HG03571 (cell line): ENCODE results near the gene SINHCAF.
"Not testable (repeated sequence)": the region's sequence is repeated elsewhere in the genome, so short reads cannot be mapped to it uniquely, and the experiment has no call there.

Experiments
- ATAC-seq: cut with Tn5 transposase; IDR thresholded peaks from one replicate; pipeline ENCODE4 v1.9.1; 2021; ENCODE audit not compliant: unreplicated experiment

The SINHCAF gene

DNA sequence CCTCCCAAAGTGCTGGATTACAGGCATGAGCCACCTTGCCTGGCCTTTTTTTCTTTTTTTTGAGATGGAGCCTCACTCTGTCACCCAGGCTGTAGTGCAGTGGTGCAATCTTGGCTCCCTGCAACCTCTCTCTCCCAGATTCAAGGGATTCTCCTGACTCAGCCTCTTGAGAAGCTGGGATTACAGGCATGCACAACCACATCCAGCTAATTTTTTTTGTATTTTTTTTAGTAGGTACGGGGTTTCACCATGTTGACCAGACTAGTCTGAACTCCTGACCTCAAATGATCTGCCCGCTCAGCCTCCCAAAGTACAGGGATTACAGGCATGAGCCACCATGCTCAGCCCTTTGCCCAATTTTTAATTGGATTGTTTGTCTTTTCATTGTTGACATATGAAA, 58.0 kb downstream of the SINHCAF start:
- ATAC-seq: no peak

- ATAC-seq: no peak
These were observed 60.2 kb downstream of the SINHCAF start for GRCh38 chr12:31265722-31266121.

GRCh38 chr12:31263661-31264060, 62.3 kb downstream of the SINHCAF start:
- ATAC-seq: no peak

GRCh38 chr12:31261744-31262143, 64.2 kb downstream of the SINHCAF start:
- no peak for ATAC-seq

GRCh38 chr12:31260840-31261239, 65.1 kb downstream of the SINHCAF start:
- ATAC-seq: no peak

- no peak for ATAC-seq
These were observed 66.6 kb downstream of the SINHCAF start for GRCh38 chr12:31259136-31259886.

DNA sequence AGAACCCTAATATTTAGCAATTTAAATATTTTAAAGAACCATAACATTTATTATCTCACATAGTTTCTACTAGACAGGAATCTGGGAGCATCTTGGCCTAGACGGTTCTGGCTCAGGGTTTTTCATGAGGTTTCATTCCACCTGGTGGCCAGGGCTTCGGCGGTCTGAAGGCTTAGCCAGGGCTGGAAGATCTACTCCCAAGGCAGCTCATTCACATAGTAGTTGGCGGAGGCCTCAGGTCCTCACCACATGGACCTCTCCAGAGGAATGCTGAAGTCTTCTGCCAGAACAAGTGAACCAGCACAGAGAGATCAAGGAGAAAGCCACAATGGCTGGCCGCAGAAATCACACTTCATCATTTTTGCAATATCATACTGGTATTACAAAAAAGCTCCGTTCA, 68.2 kb downstream of the SINHCAF start:
- ATAC-seq: no peak

DNA sequence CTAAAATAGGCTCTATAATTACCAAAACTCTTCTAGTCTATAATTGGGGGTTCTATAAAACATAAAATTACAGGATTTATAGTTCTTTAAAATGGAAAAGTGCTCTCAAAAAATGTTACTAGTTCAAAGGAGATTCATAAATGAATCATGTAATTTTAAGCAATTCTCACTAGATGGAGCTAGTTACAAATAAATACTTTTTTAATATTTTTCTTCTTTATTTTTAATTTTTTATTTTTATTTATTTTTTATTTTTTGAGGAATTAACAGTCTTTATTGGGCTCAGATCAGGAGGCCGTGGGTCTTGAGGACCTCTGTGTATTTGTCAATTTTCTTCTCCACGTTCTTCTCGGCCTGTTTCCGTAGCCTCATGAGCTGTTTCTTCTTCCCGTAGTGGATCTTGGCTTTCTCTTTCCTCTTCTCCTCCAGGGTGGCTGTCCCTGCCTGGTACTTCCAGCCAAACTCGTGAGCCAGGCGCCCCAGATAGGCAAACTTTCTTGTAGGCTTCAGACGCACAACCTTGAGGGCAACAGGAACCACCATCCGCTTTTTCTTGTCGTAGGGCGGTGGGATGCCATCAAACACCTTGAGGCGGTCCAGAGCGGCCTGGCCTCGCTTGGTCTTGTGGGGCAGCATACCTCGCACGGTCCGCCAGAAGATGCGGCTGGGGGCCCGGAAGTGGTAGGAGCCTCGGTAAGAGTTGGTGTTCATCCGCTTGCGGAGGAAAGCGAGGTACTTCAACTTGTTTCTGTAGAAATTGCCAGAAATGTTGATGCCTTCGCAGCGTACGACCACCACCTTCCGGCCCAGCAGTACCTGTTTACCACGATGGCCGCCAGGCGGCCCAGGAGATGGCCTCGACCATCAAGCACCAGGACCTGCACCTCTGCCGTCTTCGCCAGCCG, 74.0 kb downstream of the SINHCAF start:
- not testable (repeated sequence) for ATAC-seq

DNA sequence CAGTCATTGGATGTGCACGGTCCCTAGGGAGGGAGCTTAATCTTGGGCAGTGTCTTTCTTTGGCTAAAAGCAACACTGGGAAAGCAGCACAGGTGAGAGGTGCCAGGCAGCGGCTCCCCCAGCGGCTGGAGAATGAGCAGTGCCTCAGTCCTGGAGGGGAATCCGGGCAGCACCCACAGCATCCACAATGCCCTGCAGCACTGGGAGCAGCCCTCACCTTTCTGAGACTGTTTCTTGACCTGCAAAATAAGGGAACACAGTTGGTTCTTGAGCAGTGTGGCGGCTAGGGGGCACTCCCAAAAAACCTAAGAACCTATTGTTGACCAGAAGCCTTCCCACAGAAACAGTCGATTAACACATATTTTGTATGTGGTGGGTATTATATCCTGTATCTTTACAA, 75.8 kb downstream of the SINHCAF start:
- no peak for ATAC-seq

- ATAC-seq: no peak
These were observed 76.6 kb downstream of the SINHCAF start for GRCh38 chr12:31249356-31249755.

DNA sequence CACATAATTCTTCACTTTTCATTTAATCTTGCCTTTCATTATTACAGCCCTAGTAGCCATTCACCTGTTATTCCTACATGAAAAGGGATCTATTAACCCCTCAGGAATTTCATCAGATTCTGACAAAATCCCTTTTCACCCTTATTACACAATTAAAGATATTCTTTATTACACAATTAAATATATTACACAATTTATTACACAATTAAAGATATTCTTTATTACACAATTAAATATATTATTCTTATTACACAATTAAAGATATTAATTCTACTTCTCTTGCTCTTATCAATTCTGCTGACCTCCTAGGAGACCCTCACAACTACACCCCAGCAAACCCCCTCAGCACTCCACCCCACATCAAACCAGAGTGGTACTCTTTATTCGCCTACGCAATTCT, 77.1 kb downstream of the SINHCAF start:
- no peak for ATAC-seq

DNA sequence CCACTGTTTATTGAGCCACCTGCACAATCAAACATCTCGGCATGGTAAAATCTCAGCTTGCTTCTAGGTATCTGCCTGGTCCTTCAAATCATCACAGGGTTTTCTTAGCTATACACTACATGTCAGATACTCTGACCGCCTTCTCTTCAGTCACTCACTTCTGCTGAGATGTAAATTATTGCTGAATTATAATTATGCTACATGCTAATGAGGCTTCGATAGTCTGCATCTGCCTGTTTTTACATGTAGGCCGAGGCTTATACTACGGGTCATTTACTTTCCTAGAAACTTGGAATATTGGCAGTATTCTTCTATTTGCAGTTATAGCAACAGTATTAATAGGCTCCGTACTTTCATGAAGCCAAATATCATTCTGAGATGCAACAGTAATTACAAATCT, 77.6 kb downstream of the SINHCAF start:
- no peak for ATAC-seq

DNA sequence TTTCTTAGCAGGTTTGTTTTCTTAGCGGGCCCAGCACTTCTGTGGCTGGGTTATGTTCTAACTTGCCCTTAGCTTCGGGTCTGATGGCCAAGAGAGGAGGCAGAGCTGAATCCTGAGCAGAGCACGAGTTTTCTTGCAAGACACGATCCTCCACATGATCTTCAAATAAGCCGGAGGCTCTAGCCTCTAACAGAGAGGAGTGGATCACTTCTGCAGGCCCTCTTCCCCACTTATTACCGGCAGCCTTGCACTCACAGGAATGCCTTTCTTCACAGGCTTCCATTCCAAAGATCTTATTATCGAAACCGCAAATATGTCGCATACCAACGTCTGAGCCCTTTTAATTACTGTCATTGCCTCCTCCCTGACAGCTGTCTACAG, 79.5 kb downstream of the SINHCAF start:
- ATAC-seq: no peak

- ATAC-seq: no peak
These were observed 80.0 kb downstream of the SINHCAF start for GRCh38 chr12:31245822-31246469.

GRCh38 chr12:31242418-31242817, 83.5 kb downstream of the SINHCAF start:
- not testable (repeated sequence) for ATAC-seq

DNA sequence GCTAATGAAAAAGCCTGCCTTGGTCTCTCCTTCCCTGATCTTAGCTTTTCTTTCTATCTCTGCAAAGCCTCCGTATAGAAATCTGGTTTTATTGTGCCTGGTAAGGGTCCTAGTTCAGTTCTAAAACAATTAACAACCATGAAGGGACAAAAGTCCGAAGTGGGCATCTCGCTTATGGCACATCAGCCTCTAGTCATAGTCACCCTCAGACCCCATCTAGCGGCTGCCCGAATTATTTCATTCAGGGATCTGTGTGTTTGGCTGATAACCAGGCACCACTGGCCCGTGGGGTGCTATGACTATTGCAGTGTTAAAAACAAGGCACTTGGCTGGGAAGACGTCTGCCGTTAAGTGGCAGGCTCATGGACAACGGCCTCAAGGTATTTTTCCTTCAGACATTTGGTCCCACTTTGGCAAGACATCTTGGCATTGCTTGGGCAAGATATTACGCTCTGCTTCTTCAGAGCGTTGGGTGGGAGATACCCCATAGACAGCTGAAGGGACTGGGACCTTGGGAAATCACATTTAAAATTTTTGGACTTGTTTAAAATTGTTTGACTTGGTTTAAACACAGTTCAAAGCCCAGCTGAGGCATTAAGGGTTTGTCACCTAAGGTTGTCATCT, 87.1 kb downstream of the SINHCAF start:
- peak; percentile 78 for ATAC-seq

DNA sequence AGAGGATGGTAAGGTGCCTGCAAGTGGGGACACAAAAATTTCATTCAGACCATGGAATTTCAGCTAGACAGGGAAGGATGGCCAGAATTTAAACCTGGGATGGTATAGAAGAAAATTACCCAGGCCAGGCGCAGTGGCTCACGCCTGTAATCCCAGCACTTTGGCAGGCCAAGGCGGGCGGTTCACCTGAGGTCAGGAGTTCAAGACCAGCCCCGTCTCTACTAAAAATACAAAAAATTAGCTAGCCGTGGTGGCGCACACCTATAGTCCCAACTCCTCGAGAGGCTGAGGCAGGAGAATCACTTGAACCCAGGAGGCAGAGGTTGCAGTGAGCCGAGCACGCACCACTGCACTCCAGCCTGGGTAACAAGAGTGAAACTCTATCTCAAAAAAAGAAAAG, 87.6 kb downstream of the SINHCAF start:
- not testable (repeated sequence) for ATAC-seq

- no peak for ATAC-seq
These were observed 88.8 kb downstream of the SINHCAF start for GRCh38 chr12:31236998-31237637.

DNA sequence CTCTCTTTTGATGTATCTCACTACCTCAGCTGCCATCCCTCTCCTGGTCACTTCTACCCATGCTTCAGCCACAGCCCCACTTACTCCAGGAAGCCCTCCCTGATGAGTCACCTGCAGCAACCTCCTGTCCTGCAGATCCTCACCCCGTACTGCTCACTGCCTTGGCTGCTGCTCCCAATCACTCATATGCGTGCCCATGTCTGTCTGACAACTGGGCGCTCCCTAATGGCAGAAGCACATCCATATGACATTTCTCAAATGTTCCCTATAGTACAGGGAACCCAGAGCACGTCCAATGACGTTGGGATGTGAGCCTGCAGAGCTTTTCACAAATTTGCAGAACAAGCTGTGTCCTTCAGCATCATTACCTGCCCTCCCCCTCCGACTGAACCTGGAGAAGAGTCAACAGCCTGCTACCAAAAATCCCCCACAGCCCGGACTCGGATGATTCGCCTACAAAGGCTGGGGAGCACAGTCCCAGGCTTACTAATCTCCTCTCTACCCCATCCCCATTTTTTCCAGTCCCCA, 90.0 kb downstream of the SINHCAF start:
- no peak for ATAC-seq
